SK-N-SH (cell line): ENCODE results near the gene DUSP16. TPM values are rescaled to one million over a fixed set of nuclear protein-coding genes. Genes with fewer than 3 reads are reported as not detected.

Source experiments
- CTCF ChIA-PET: fragments of 300-600, 350-600 bp; formaldehyde crosslinking; extraction: SDS; loops from one replicate; lab custom pipeline; 2021; lab: Yijun Ruan, JAX
- POLR2A ChIA-PET: fragments of 350-600 bp; sonication (Branson Sonifier 250); formaldehyde crosslinking; extraction: SDS; loops from one replicate; lab custom pipeline; 2020; ENCODE audit warnings: antibody characterized with exemption, inconsistent platforms; lab: Yijun Ruan, JAX
- DNase-seq: peaks from one replicate; pipeline ENCODE4 v3.0.0; 2012
- H2AFZ ChIP-seq: fragments of 200-600 bp; sonication (generic); 2 replicates; pipeline ENCODE4 v1.8.1; 2016; ENCODE audit warnings: antibody characterized with exemption, mild to moderate bottlenecking, low read depth
- H3F3A ChIP-seq: fragments of 200-600 bp; sonication (generic); replicated peaks from 2 replicates; pipeline ENCODE3; 2016; ENCODE audit warnings: antibody characterized with exemption, mild to moderate bottlenecking; ENCODE audit not compliant: insufficient read depth
- H3K27ac ChIP-seq, 2 experiments: fragments of 200-500 bp in 1 of 2; fragments of 200-600 bp in 1 of 2; sonication (Bioruptor generic) in 1 of 2; sonication (generic), shearing (Covaris generic) in 1 of 2; 2 replicates each; pipeline versions ENCODE4 v1.5.1 to v1.6.1; 2014 to 2016; ENCODE audit warnings: low read depth in 2 of 2, inconsistent platforms in 1 of 2, low read length in 1 of 2, mild to moderate bottlenecking in 1 of 2, mixed read lengths in 1 of 2
- H3K27me3 ChIP-seq: fragments of 200-600 bp; sonication (generic), shearing (Covaris generic); 2 replicates; pipeline ENCODE4 v1.6.1; 2016; ENCODE audit warnings: mixed run types; ENCODE audit not compliant: insufficient read depth
- H3K36me3 ChIP-seq, 2 experiments: fragments of 200-500 bp in 1 of 2; fragments of 200-600 bp in 1 of 2; sonication (Bioruptor generic) in 1 of 2; sonication (generic) in 1 of 2; replicated peaks in 1 of 2; 2 replicates each; pipeline versions ENCODE3 to v1.5.1; 2014 to 2016; ENCODE audit warnings: low read length in 1 of 2, mild to moderate bottlenecking in 1 of 2; ENCODE audit not compliant: insufficient read depth in 2 of 2, control insufficient read depth in 1 of 2
- H3K4me1 ChIP-seq, 2 experiments: fragments of 200-500 bp in 1 of 2; fragments of 200-600 bp in 1 of 2; sonication (Bioruptor generic) in 1 of 2; sonication (generic), shearing (Covaris generic) in 1 of 2; 2 replicates each; pipeline versions ENCODE4 v1.5.1 to v1.6.1; 2014 to 2016; ENCODE audit warnings: low read depth in 1 of 2, low read length in 1 of 2, mixed run types in 1 of 2; ENCODE audit not compliant: insufficient read depth in 2 of 2, control insufficient read depth in 1 of 2
- H3K4me2 ChIP-seq: fragments of 200-600 bp; sonication (generic), shearing (Covaris generic); 2 replicates; pipeline ENCODE4 v1.6.1; 2017; ENCODE audit warnings: mixed run types
- H3K4me3 ChIP-seq, 2 experiments: fragments of 200-500 bp in 1 of 2; fragments of 200-600 bp in 1 of 2; sonication (Bioruptor generic) in 1 of 2; sonication (generic), shearing (Covaris generic) in 1 of 2; 2 replicates each; pipeline versions ENCODE4 v1.5.1 to v1.8.1; 2014 to 2016; ENCODE audit warnings: low read depth in 2 of 2, inconsistent platforms in 1 of 2, low read length in 1 of 2, mild to moderate bottlenecking in 1 of 2, mixed read lengths in 1 of 2, moderate library complexity in 1 of 2
- H3K79me2 ChIP-seq: fragments of 200-600 bp; sonication (generic); 2 replicates; pipeline ENCODE4 v1.8.1; 2017; ENCODE audit warnings: mild to moderate bottlenecking; ENCODE audit not compliant: insufficient read depth
- H3K9ac ChIP-seq: fragments of 200-600 bp; sonication (generic); 2 replicates; pipeline ENCODE4 v1.6.1; 2017; ENCODE audit warnings: mixed run types
- H3K9me2 ChIP-seq: fragments of 200-600 bp; sonication (generic); 2 replicates; pipeline ENCODE4 v1.6.1; 2017; ENCODE audit warnings: mixed run types
- H3K9me3 ChIP-seq: fragments of 200-600 bp; sonication (generic); 2 replicates; pipeline ENCODE4 v1.6.1; 2017; ENCODE audit warnings: mixed run types, mild to moderate bottlenecking, moderate library complexity
- H4K20me1 ChIP-seq: fragments of 200-600 bp; sonication (generic); 2 replicates; pipeline ENCODE4 v1.6.1; 2017; ENCODE audit warnings: mild to moderate bottlenecking, mixed run types; ENCODE audit not compliant: insufficient read depth
- CHD2 ChIP-seq: fragments of 150-350 bp; IDR thresholded peaks from 2 replicates; pipeline ENCODE4 v1.6.1; 2018; ENCODE audit warnings: low read length; ENCODE audit not compliant: partially characterized antibody
- ELF1 ChIP-seq: IDR thresholded peaks from 2 replicates; pipeline ENCODE4 v1.4.0; 2012
- FOSL2 ChIP-seq: IDR thresholded peaks from 2 replicates; pipeline ENCODE4 v1.4.0; 2012; ENCODE audit warnings: low read depth, mild to moderate bottlenecking, moderate library complexity, borderline replicate concordance
- FOXJ3 ChIP-seq: sonication (generic); formaldehyde crosslinking; IDR thresholded peaks from 2 replicates; pipeline ENCODE4 v1.5.1; 2020; ENCODE audit warnings: mild to moderate bottlenecking, missing genetic modification reagents
- FOXM1 ChIP-seq: IDR thresholded peaks from 2 replicates; pipeline ENCODE4 v1.4.0; 2012; ENCODE audit warnings: low read depth, mild to moderate bottlenecking
- GABPA ChIP-seq: IDR thresholded peaks from 2 replicates; pipeline ENCODE4 v1.4.0; 2012; ENCODE audit warnings: low read depth, mild to moderate bottlenecking
- GATA2 ChIP-seq: sonication (generic); formaldehyde crosslinking; IDR thresholded peaks from 2 replicates; pipeline ENCODE4 v1.5.0; 2020; ENCODE audit warnings: mild to moderate bottlenecking, missing genetic modification reagents
- NFIC ChIP-seq: IDR thresholded peaks from 2 replicates; pipeline ENCODE4 v1.4.0; 2012; ENCODE audit warnings: borderline replicate concordance
- POLR2AphosphoS5 ChIP-seq: IDR thresholded peaks from 2 replicates; pipeline ENCODE4 v1.6.1; 2012; ENCODE audit warnings: low read depth, low read length
- RCOR1 ChIP-seq: fragments of 150-350 bp; IDR thresholded peaks from 2 replicates; pipeline ENCODE4 v1.6.1; 2017; ENCODE audit warnings: antibody characterized with exemption, low read length
- REST ChIP-seq: IDR thresholded peaks from 2 replicates; pipeline ENCODE4 v1.6.1; 2012; ENCODE audit warnings: mild to moderate bottlenecking, low read depth, low read length, moderate library complexity
- RFX5 ChIP-seq: IDR thresholded peaks from 2 replicates; pipeline ENCODE4 v1.6.1; 2012; ENCODE audit warnings: mild to moderate bottlenecking, improper control_type of control experiment, low read length
- RXRA ChIP-seq: IDR thresholded peaks from 2 replicates; pipeline ENCODE4 v1.4.0; 2012; ENCODE audit warnings: low read depth, mild to moderate bottlenecking, borderline replicate concordance
- SIN3A ChIP-seq: IDR thresholded peaks from 2 replicates; pipeline ENCODE4 v1.6.1; 2012; ENCODE audit warnings: low read depth, mild to moderate bottlenecking, low read length, moderate library complexity, borderline replicate concordance
- TAF1 ChIP-seq: IDR thresholded peaks from 2 replicates; pipeline ENCODE4 v1.6.1; 2012; ENCODE audit warnings: low read depth, mild to moderate bottlenecking, low read length, moderate library complexity, borderline replicate concordance
- TCF12 ChIP-seq: IDR thresholded peaks from 2 replicates; pipeline ENCODE4 v1.4.0; 2012
- TEAD4 ChIP-seq: IDR thresholded peaks from 2 replicates; pipeline ENCODE4 v1.4.0; 2012; ENCODE audit warnings: mild to moderate bottlenecking, borderline replicate concordance; ENCODE audit not compliant: insufficient read depth
- USF1 ChIP-seq: IDR thresholded peaks from 2 replicates; pipeline ENCODE4 v1.4.0; 2012; ENCODE audit warnings: low read depth, borderline replicate concordance
- WGBS: methylation state at CpG from one replicate; pipeline ENCODE4 v1.1.6; 2017; ENCODE audit warnings: low lambda C conversion rate; 5-methylcytosine and 5-hydroxymethylcytosine counted together
- polyA plus RNA-seq, 3 experiments: library from polyadenylated mRNA; depleted of rRNA; stranded (reverse); fragments of >200 nt; gene quantifications; 2 replicates each; pipeline ENCODE4 v1.2.3, GENCODE V29; 2012
- TF ChIP-seq, protein P1 (sequence below): fragments of 150-350 bp; IDR thresholded peaks from 2 replicates; pipeline ENCODE4 v1.6.1; 2017; ENCODE audit warnings: antibody characterized with exemption, low read length, low read depth, borderline replicate concordance
- TF ChIP-seq, protein P2 (sequence below): IDR thresholded peaks from 2 replicates; pipeline ENCODE4 v1.4.0; 2012; ENCODE audit warnings: low read depth
- TF ChIP-seq, protein P3 (sequence below): IDR thresholded peaks from 2 replicates; pipeline ENCODE4; 2012

Gene DUSP16
- polyA plus RNA-seq, 1 of the 3 experiments (the other 2 are of a cell fraction), result 7.1 TPM

- H3K4me1 ChIP-seq, result peaks cover 0 to 14% of the 10 kb centered on the region in 2 experiments; a peak in 1 of 4 replicates
- H2AFZ ChIP-seq, result no peak overlapping the region
- H3K9ac ChIP-seq, result no peak overlapping the region
- H3K4me2 ChIP-seq, result no peak overlapping the region
- ChIA-PET POLR2A (no interaction called here), CTCF (no interaction called here)
- H3K27me3 ChIP-seq, result no peaks in the 10 kb centered on the region
- H3K79me2 ChIP-seq, result no peaks in the 10 kb centered on the region
- H4K20me1 ChIP-seq, result no peaks in the 10 kb centered on the region
- TF ChIP-seq TCF12, result no peak
- no peak for TF ChIP-seq SIN3A
- no peak for TF ChIP-seq CHD2
- no peak for TF ChIP-seq TEAD4
- TF ChIP-seq POLR2AphosphoS5, result no peak
- H3K9me3 ChIP-seq, result no peaks in the 10 kb centered on the region
- no peaks in the 10 kb centered on the region for H3K9me2 ChIP-seq
- H3K36me3 ChIP-seq, result peaks cover 5% of the 10 kb centered on the region in 2 experiments
- no peak overlapping the region for H3K4me3 ChIP-seq
- DNase-seq, result no peak
- H3F3A ChIP-seq, result no peaks in the 10 kb centered on the region
- H3K27ac ChIP-seq, result no peak overlapping the region
- 96% methylated on average over 3 of the region's 3 CpGs for WGBS
These were observed 94.1 kb downstream of the DUSP16 start for GRCh38 chr12:12468575-12468974.

DNA sequence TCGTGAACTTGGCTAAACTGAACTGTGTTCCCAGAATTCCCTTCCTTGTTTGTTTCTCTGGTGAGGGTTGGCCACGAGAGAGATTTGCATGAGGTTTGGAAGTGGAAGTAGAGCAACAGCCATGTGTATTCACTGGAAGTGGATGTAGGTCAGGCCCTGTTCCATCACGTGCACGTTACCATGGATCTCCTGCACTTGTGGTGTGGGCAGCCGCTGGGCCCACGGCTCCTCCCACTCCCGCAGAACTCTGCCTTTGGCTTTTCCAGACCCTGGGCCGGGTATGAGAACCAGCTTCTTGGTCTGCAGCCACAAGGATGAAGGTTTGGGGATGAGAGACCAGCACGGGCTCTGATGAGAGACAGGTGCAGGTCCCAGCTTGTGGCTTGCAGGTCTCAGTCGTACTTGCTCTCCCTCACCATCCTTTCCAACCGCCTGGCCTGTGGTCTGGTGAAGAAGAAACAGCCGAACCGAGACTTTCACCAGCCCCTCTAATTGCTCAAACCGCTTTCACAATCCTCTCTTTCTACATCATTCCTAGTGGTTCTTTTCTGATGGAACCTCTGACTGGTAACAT lies 94.9 kb downstream of the DUSP16 start:
- ChIA-PET POLR2A (no interaction called here), CTCF (no interaction called here)
- no peaks in the 10 kb centered on the region for H3F3A ChIP-seq
- H4K20me1 ChIP-seq, result no peaks in the 10 kb centered on the region
- H3K4me1 ChIP-seq, result peaks cover 0 to 14% of the 10 kb centered on the region in 2 experiments; a peak in 1 of 4 replicates
- H3K9ac ChIP-seq, result no peak overlapping the region
- no peak overlapping the region for H3K4me3 ChIP-seq
- no peaks in the 10 kb centered on the region for H3K79me2 ChIP-seq
- H3K36me3 ChIP-seq, result peaks cover 2 to 5% of the 10 kb centered on the region in 2 experiments
- H3K27me3 ChIP-seq, result no peaks in the 10 kb centered on the region
- no peaks in the 10 kb centered on the region for H3K9me3 ChIP-seq
- WGBS, result 95% methylated on average over 14 of the region's 14 CpGs
- H2AFZ ChIP-seq, result no peak overlapping the region
- DNase-seq, result no peak
- no peak overlapping the region for H3K4me2 ChIP-seq
- H3K27ac ChIP-seq, result no peak overlapping the region
- H3K9me2 ChIP-seq, result no peaks in the 10 kb centered on the region
- no peak for TF ChIP-seq GATA2 (CRISPR knock-in tag)
- TF ChIP-seq, protein P1, sequence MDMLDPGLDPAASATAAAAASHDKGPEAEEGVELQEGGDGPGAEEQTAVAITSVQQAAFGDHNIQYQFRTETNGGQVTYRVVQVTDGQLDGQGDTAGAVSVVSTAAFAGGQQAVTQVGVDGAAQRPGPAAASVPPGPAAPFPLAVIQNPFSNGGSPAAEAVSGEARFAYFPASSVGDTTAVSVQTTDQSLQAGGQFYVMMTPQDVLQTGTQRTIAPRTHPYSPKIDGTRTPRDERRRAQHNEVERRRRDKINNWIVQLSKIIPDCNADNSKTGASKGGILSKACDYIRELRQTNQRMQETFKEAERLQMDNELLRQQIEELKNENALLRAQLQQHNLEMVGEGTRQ, result no peak
- no peak for TF ChIP-seq GABPA
- no peak for TF ChIP-seq ELF1
- no peak for TF ChIP-seq RFX5
- TF ChIP-seq RCOR1, result no peak
- TF ChIP-seq FOSL2, result no peak
- no peak for TF ChIP-seq TEAD4
- TF ChIP-seq, protein P2, sequence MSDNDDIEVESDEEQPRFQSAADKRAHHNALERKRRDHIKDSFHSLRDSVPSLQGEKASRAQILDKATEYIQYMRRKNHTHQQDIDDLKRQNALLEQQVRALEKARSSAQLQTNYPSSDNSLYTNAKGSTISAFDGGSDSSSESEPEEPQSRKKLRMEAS, result no peak
- TF ChIP-seq FOXJ3 (CRISPR knock-in tag), result no peak
- TF ChIP-seq RXRA, result no peak
- TF ChIP-seq FOXM1, result no peak
- TF ChIP-seq TAF1, result no peak
- no peak for TF ChIP-seq REST
- no peak for TF ChIP-seq USF1
- TF ChIP-seq, protein P3, sequence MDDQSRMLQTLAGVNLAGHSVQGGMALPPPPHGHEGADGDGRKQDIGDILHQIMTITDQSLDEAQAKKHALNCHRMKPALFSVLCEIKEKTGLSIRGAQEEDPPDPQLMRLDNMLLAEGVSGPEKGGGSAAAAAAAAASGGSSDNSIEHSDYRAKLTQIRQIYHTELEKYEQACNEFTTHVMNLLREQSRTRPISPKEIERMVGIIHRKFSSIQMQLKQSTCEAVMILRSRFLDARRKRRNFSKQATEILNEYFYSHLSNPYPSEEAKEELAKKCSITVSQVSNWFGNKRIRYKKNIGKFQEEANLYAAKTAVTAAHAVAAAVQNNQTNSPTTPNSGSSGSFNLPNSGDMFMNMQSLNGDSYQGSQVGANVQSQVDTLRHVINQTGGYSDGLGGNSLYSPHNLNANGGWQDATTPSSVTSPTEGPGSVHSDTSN, result no peak
- no peak for TF ChIP-seq NFIC
- no peak for TF ChIP-seq TCF12
